RPMI8226 (cell line): ENCODE measurements around the gene BTAF1.
"Not testable (repeated sequence)": the region's sequence is repeated elsewhere in the genome, so short reads cannot be mapped to it uniquely, and the experiment has no call there.

Experiments used
- DNase-seq: peaks from one replicate; pipeline ENCODE4 v3.0.0-alpha.2; 2015

The BTAF1 gene

GRCh38 chr10:91980319-91980718 lies 56.7 kb downstream of the BTAF1 start:
- no peak for DNase-seq

GRCh38 chr10:91983416-91983815 lies 59.8 kb downstream of the BTAF1 start:
- DNase-seq = no peak

GRCh38 chr10:91987397-91988037 lies 63.9 kb downstream of the BTAF1 start:
- no peak for DNase-seq

GRCh38 chr10:91992031-91992430 lies 68.5 kb downstream of the BTAF1 start:
- no peak for DNase-seq

GRCh38 chr10:91996266-91996665 lies 72.7 kb downstream of the BTAF1 start:
- no peak for DNase-seq

- DNase-seq = no peak
These were observed 78.0 kb downstream of the BTAF1 start for GRCh38 chr10:92001581-92001980.

GRCh38 chr10:92001995-92002394 lies 78.4 kb downstream of the BTAF1 start:
- no peak for DNase-seq

- no peak for DNase-seq
These were observed 79.7 kb downstream of the BTAF1 start for GRCh38 chr10:92003258-92003657.

- no peak for DNase-seq
These were observed 82.4 kb downstream of the BTAF1 start for GRCh38 chr10:92005978-92006377.

- no peak for DNase-seq
These were observed 85.9 kb downstream of the BTAF1 start for GRCh38 chr10:92009445-92009844.

GRCh38 chr10:92010047-92010735 lies 86.6 kb downstream of the BTAF1 start:
- DNase-seq = no peak

- DNase-seq = no peak
These were observed 88.1 kb downstream of the BTAF1 start for GRCh38 chr10:92011560-92012214.

- DNase-seq = no peak
These were observed 91.0 kb downstream of the BTAF1 start for GRCh38 chr10:92014620-92015019.

- no peak for DNase-seq
These were observed 101.1 kb downstream of the BTAF1 start for GRCh38 chr10:92024700-92025099.

- not testable (repeated sequence) for DNase-seq
These were observed 101.8 kb downstream of the BTAF1 start for GRCh38 chr10:92025340-92025739.

GRCh38 chr10:92027141-92027540 lies 103.6 kb downstream of the BTAF1 start:
- DNase-seq = no peak

GRCh38 chr10:92031580-92031979 lies 108.0 kb downstream of the BTAF1 start:
- DNase-seq = no peak

GRCh38 chr10:92033070-92033469 lies 109.5 kb downstream of the BTAF1 start:
- not testable (repeated sequence) for DNase-seq

GRCh38 chr10:92038949-92039348 lies 115.4 kb downstream of the BTAF1 start:
- no peak for DNase-seq

- no peak for DNase-seq
These were observed 119.0 kb downstream of the BTAF1 start for GRCh38 chr10:92042541-92042940.

- no peak for DNase-seq
These were observed 122.1 kb downstream of the BTAF1 start for GRCh38 chr10:92045641-92046106.

- no peak for DNase-seq
These were observed 123.6 kb downstream of the BTAF1 start for GRCh38 chr10:92047215-92047614.

GRCh38 chr10:92052088-92052487 lies 128.5 kb downstream of the BTAF1 start:
- no peak for DNase-seq

GRCh38 chr10:92052741-92053140 lies 129.2 kb downstream of the BTAF1 start:
- DNase-seq = no peak
